ENCODE measurements around the gene GGTLC3.
"Not testable (repeated sequence)": the region's sequence is repeated elsewhere in the genome, so short reads cannot be mapped to it uniquely, and the experiment has no call there.

GGTLC3 gene

GRCh38 chr22:18513454-18513853 is 4.5 kb downstream of the GGTLC3 start:
- not testable (repeated sequence) for DNase-seq, ATAC-seq

DNA sequence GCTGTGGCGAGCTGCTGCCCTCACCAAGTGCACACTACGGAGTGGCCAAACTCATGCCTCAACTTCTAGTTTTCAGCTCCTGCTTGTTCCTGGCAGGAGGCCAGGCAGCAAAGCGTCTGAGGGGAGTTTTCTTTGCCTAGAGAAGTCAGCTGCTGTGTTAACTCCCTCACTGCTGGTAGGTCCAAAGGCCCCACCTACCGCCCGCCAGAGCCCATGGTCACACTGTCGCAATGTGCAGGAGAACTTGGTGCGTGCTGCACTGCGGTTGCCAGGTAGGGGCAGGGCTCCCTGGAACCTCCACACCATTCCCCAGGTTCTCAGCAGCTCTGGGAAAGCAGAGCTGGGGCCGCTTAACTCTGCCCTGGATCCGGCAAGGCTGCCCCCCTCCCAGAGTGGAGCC is 5.6 kb downstream of the GGTLC3 start:
- ATAC-seq, DNase-seq: not testable (repeated sequence)

DNA sequence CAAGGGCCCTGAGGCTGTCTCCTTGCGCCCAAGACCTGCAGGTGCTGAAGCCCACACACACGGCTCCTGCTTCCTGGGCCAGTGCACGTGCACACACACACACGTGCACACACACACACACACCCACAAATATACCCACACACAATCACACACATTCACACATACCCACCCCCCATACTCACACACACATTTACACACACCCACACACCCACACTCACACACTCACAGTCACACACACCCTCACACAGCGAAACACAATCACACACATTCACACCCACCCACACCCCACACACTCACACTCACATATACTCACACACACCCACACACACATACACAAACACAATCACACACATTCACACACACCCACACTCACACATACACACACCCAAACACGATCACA is 6.6 kb downstream of the GGTLC3 start:
- not testable (repeated sequence) for ATAC-seq, DNase-seq

- DNase-seq, ATAC-seq: not testable (repeated sequence)
These were observed 21.7 kb downstream of the GGTLC3 start for GRCh38 chr22:18496227-18496626.

Data from stimulated activated naive CD8-positive, alpha-beta T cell treated with anti-CD3 and anti-CD28 coated beads, Interleukin-15, Interleukin-2, amounts not matched to agents 100 U/mL and 50 U/mL, for 24 hours (primary cell).